Measurements from ENCODE around the gene TNRC18. TPM values are rescaled to one million over a fixed set of nuclear protein-coding genes. Genes with fewer than 3 reads are reported as not detected.

Gene TNRC18
- total and polyA plus RNA-seq, 2 experiments from 2014 or later, result 18.1 to 52.8 TPM

DNA sequence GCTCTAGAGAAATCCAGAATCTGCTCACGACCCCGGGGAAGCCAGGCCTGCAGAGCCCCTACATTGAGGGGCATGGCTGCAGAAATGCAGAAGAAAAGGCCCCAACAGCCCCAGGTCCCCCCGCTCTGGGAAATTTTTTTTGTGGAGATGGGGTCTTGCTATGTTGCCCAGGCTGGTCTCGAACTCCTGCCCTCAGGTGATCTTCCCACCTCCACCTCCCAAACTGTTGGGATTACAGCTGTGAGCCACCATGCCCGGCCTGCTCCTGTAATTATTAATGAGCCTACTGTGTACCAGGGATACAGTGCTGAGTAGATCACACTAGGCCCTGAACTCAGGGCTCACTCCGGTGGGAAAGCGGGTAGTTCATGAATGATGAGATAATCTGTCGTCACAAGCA, 29.9 kb downstream of the TNRC18 start:
- Histone ChIP-seq H3K79me2 (peaks cover 90% of the 10 kb centered on the region), H3K9me2 (replicated peaks; ENCODE audit: insufficient read depth) (no peaks in the 10 kb centered on the region), H3K27me3 (no peaks in the 10 kb centered on the region), H3K4me2 (no peak overlapping the region), H2AFZ (no peak overlapping the region), H3K9me3 (ENCODE audit: low read depth) (no peaks in the 10 kb centered on the region), H4K20me1 (ENCODE audit: insufficient read depth, poor library complexity, severe bottlenecking) (peaks cover 94% of the 10 kb centered on the region), H3K27ac (no peak overlapping the region), H3K36me3 (replicated peaks; ENCODE audit: insufficient read depth, low read depth) (no peaks in the 10 kb centered on the region), H3K4me3 (no peak overlapping the region), H3K4me1 (ENCODE audit: insufficient read depth) (no peaks in the 10 kb centered on the region)
- WGBS (ENCODE audit: low lambda C conversion rate, missing lambda C conversion rate), result 99% methylated on average over 8 of the region's 8 CpGs
- DNase-seq (ENCODE audit: low spot score), result no peak
- no peak for TF ChIP-seq CTCF (IDR thresholded peaks at IDR 0.05; ENCODE audit: poor library complexity)
- TF ChIP-seq EZH2 (IDR thresholded peaks at IDR 0.05; ENCODE audit: borderline replicate concordance), result no peak
- TF ChIP-seq EZH2phosphoT487 (IDR thresholded peaks at IDR 0.05; ENCODE audit: low read depth, severe bottlenecking, unreplicated experiment), result no peak

DNA sequence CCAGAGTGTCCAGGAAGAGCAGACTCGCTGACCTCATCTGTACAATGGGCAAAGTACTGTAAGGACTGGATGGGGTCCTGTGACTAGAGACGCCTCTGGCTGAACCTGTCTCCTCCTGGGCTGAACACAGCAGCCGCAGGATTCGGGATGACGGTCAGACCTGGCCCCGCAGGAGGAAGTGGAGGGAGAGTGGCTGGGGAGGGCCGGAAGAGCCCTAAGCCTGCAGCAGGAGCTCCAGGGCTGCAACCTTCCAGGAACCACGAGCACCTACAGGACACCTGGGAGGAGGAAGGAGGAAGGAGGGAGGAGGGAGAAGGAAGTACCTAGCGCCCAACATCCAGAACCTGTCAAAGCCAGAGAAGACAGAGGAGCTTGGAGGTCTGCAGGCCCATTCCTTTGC, 30.3 kb downstream of the TNRC18 start:
- WGBS (ENCODE audit: low lambda C conversion rate, missing lambda C conversion rate), result 94% methylated on average over 9 of the region's 9 CpGs
- Histone ChIP-seq H3K9me2 (replicated peaks; ENCODE audit: insufficient read depth) (no peaks in the 10 kb centered on the region), H3K27ac (no peak overlapping the region), H3K9me3 (ENCODE audit: low read depth) (no peaks in the 10 kb centered on the region), H3K4me2 (no peak overlapping the region), H3K4me3 (no peak overlapping the region), H3K4me1 (ENCODE audit: insufficient read depth) (no peaks in the 10 kb centered on the region), H4K20me1 (ENCODE audit: insufficient read depth, poor library complexity, severe bottlenecking) (peaks cover 90% of the 10 kb centered on the region), H3K27me3 (no peaks in the 10 kb centered on the region), H3K36me3 (replicated peaks; ENCODE audit: insufficient read depth, low read depth) (no peaks in the 10 kb centered on the region), H2AFZ (no peak overlapping the region), H3K79me2 (peaks cover 86% of the 10 kb centered on the region)
- DNase-seq (ENCODE audit: low spot score), result no peak
- TF ChIP-seq EZH2 (IDR thresholded peaks at IDR 0.05; ENCODE audit: borderline replicate concordance) (no peak), EZH2phosphoT487 (IDR thresholded peaks at IDR 0.05; ENCODE audit: low read depth, severe bottlenecking, unreplicated experiment) (no peak), CTCF (IDR thresholded peaks at IDR 0.05; ENCODE audit: poor library complexity) (no peak)

- no peak overlapping the region for H3K4me3 ChIP-seq
- peaks cover 83% of the 10 kb centered on the region for H4K20me1 ChIP-seq (ENCODE audit: insufficient read depth, poor library complexity, severe bottlenecking)
- TF ChIP-seq EZH2phosphoT487 (IDR thresholded peaks at IDR 0.05; ENCODE audit: low read depth, severe bottlenecking, unreplicated experiment) (no peak), EZH2 (IDR thresholded peaks at IDR 0.05; ENCODE audit: borderline replicate concordance) (no peak), CTCF (IDR thresholded peaks at IDR 0.05; ENCODE audit: poor library complexity) (no peak)
- peaks cover 85% of the 10 kb centered on the region for H3K79me2 ChIP-seq
- no peak overlapping the region for H2AFZ ChIP-seq
- no peaks in the 10 kb centered on the region for H3K36me3 ChIP-seq (replicated peaks; ENCODE audit: insufficient read depth, low read depth)
- no peaks in the 10 kb centered on the region for H3K9me3 ChIP-seq (ENCODE audit: low read depth)
- DNase-seq (ENCODE audit: low spot score), result no peak
- no peak overlapping the region for H3K4me2 ChIP-seq
- H3K4me1 ChIP-seq (ENCODE audit: insufficient read depth), result no peaks in the 10 kb centered on the region
- WGBS (ENCODE audit: low lambda C conversion rate, missing lambda C conversion rate), result 94% methylated on average over 7 of the region's 7 CpGs
- H3K27me3 ChIP-seq, result no peaks in the 10 kb centered on the region
- H3K27ac ChIP-seq, result no peak overlapping the region
- H3K9me2 ChIP-seq (replicated peaks; ENCODE audit: insufficient read depth), result no peaks in the 10 kb centered on the region
Measured at GRCh38 chr7:5390918-5391317, 32.7 kb downstream of the TNRC18 start.
